Prostate gland (tissue), 2 donors: Measurements from ENCODE around the gene PTPRE. TPM values are rescaled to one million over a fixed set of nuclear protein-coding genes. Genes with fewer than 3 reads are reported as not detected.
A peak's percentile ranks its signal among the peaks of the same experiment; 100 is the strongest.

ENCODE experiments used
- DNase-seq: peaks from one replicate; pipeline ENCODE4 v3.0.0-alpha.2; 2019; ENCODE audit warnings: low spot score
- H3K27ac ChIP-seq, 2 donors: fragments of 200-600 bp; sonication (generic); 2 replicates each; pipeline ENCODE4 v1.5.1; 2017 to 2019
- H3K27me3 ChIP-seq: fragments of 200-600 bp; sonication (generic); replicated peaks from 2 replicates; pipeline ENCODE4 v1.5.1; 2019; ENCODE audit not compliant: insufficient read depth
- H3K36me3 ChIP-seq, 2 donors: fragments of 200-600 bp; sonication (generic); 1 replicate in 1 of 2; 2 replicates in 1 of 2; pipeline versions ENCODE4 v1.5.1 to v1.8.1; 2017 to 2019
- H3K4me1 ChIP-seq: fragments of 200-600 bp; sonication (generic); replicated peaks from 2 replicates; pipeline ENCODE4 v1.5.1; 2019
- H3K4me3 ChIP-seq, 2 donors: fragments of 200-600 bp; sonication (generic); 2 replicates each; pipeline ENCODE4 v1.5.1; 2017 to 2019
- H3K9me3 ChIP-seq: fragments of 200-600 bp; sonication (generic); 2 replicates; pipeline ENCODE4 v1.5.1; 2017
- POLR2A ChIP-seq: fragments of 450-650 bp; IDR thresholded peaks from one replicate; pipeline ENCODE4 v1.6.1; 2016; ENCODE audit warnings: antibody characterized with exemption, mild to moderate bottlenecking
- POLR2AphosphoS5 ChIP-seq: sonication (generic); formaldehyde crosslinking; IDR thresholded peaks from one replicate; pipeline ENCODE4 v1.6.1; 2017; ENCODE audit warnings: antibody characterized with exemption
- WGBS: methylation state at CpG from one replicate; pipeline ENCODE4 v1.1.5; 2018; 5-methylcytosine and 5-hydroxymethylcytosine counted together
- intact Hi-C: fragments of 100-400 bp; cut with DNase I; formaldehyde crosslinking; loops from one replicate; pipeline ENCODE4 v1.14.2; 2022
- total RNA-seq, 2 donors: library from RNA; depleted of rRNA; stranded (reverse); fragments of >200 nt; gene quantifications; one replicate each; pipeline ENCODE4 v1.1.0, GENCODE V29; 2016
- TF ChIP-seq, protein P1 (sequence below), 4 experiments: fragments of 200-600 bp in 2 of 4; fragments of 450-650 bp in 2 of 4; sonication (generic) in 2 of 4; IDR thresholded peaks; 1 replicate in 3 of 4; 2 replicates in 1 of 4; pipeline ENCODE4 v1.5.1; 2016 to 2019; ENCODE audit warnings: antibody characterized with exemption in 4 of 4, mild to moderate bottlenecking in 2 of 4, moderate library complexity in 2 of 4

Gene PTPRE
- total RNA-seq, 2 donors from 2014 or later: 4.5 to 14.3 TPM

DNA sequence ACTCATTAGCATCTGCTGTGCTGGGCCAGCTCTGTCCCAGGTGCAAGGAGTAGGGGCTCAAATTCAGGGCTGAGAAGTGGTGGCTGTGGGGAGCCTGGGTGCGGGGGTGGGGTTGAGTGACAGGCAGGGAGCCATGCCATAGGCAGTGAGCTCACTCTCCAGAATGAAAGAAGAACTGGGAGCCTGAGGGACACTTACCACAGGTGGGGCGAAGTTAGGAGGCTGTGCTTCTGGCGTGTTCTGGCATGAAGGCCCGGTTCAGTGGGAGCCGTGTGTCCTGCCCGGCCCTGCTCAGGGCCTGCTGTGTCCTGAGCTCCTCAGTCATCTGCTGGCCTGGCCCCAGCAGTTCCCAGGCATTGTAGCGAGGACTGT, 156.8 kb downstream of the PTPRE start:
- intact Hi-C loops: no loop called here
- Histone ChIP-seq H3K4me1 (no peaks in the 10 kb centered on the region), H3K27ac (peak overlapping the region in 1 of 2 donors; percentile 22), H3K27me3 (no peaks in the 10 kb centered on the region), H3K9me3 (no peaks in the 10 kb centered on the region), H3K36me3 (no peaks in the 10 kb centered on the region), H3K4me3 (no peak overlapping the region)
- peak; percentile 47 for DNase-seq
- no peak for TF ChIP-seq POLR2A
- no peak for TF ChIP-seq POLR2AphosphoS5
- TF ChIP-seq, protein P1, sequence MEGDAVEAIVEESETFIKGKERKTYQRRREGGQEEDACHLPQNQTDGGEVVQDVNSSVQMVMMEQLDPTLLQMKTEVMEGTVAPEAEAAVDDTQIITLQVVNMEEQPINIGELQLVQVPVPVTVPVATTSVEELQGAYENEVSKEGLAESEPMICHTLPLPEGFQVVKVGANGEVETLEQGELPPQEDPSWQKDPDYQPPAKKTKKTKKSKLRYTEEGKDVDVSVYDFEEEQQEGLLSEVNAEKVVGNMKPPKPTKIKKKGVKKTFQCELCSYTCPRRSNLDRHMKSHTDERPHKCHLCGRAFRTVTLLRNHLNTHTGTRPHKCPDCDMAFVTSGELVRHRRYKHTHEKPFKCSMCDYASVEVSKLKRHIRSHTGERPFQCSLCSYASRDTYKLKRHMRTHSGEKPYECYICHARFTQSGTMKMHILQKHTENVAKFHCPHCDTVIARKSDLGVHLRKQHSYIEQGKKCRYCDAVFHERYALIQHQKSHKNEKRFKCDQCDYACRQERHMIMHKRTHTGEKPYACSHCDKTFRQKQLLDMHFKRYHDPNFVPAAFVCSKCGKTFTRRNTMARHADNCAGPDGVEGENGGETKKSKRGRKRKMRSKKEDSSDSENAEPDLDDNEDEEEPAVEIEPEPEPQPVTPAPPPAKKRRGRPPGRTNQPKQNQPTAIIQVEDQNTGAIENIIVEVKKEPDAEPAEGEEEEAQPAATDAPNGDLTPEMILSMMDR (IDR thresholded peaks at IDR 0.05): no peak
- WGBS: 33% methylated on average over 7 of the region's 7 CpGs

DNA sequence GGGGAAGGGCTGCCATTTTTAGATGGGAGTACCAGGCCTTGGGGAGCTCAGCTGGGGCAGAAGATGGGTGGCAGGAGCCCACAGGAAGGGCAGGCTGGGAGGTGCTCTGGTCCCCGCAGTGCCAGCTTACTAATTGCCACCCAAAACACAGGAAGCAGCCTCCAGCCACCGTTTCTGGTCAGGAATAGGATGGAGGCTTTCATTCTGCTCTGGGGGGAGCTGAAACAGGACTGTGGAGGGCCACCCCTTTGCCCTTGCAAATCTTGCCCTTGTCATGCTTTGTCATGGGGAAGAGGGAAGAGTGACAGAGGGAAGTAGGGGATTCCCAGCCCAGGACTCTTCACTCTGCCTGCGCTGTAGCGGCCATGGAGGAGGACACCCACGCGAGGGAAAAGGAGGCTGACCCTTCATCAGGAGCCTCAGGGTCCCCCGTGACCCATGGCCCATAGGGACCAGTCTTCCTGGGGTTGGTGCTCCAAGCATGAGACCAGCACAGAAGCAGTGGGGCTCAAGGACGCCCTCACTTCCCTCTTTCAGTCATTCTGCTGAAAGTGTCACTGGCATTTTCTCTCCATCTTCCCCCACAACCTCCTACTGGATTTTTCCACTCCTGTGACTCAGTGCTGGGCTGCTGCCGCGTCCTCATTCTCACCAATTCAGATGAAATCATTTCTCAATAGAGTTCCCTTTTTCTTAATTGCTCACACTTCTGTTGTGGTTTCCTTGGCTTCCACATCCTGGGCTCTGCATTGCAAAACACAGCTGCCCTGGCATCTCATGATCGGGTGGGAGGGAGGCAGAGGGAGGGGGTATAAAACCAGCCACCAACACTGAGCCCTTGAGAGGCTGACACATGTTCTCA, 157.4 kb downstream of the PTPRE start:
- no peaks in the 10 kb centered on the region for H3K27me3 ChIP-seq
- no peaks in the 10 kb centered on the region for H3K36me3 ChIP-seq
- H3K9me3 ChIP-seq: no peaks in the 10 kb centered on the region
- peak overlapping the region in 1 of 2 donors; percentile 22 for H3K27ac ChIP-seq
- intact Hi-C loops: no loop called here
- TF ChIP-seq POLR2A (no peak), POLR2AphosphoS5 (no peak)
- TF ChIP-seq, protein P1 (IDR thresholded peaks at IDR 0.05): no peak
- no peaks in the 10 kb centered on the region for H3K4me1 ChIP-seq
- DNase-seq: no peak
- WGBS: 83% methylated on average over 11 of the region's 11 CpGs
- no peak overlapping the region for H3K4me3 ChIP-seq

DNA sequence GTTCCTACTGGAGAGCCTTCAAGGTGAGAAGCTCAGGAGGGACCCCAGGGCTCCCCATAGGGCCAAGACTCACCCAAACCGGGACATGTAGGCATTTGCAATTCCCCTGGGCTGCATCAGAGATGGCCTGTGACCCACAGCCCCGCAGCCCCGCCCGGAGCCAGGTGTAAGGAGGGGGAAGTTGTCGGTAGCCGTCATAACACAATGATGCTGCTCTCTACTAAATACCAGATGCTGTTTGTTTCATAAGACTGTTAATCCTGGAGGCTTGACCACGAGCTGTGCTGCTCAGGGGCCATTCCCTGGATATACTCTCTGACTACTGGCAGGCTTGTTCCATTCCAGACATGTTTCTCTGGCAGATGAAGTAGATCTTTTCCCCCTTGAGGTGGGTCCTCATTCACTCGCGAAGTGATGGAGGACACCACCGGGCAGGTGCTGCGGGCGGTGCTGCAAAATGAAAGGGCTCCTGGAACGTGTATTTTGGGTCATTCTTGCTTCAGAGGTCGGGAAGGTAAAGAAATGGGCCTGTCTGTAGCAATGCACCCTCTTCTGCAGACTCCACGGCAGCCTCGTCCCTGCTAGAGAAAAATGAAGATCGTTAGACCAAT, 158.2 kb downstream of the PTPRE start:
- no peaks in the 10 kb centered on the region for H3K36me3 ChIP-seq
- no peak overlapping the region for H3K27ac ChIP-seq
- H3K9me3 ChIP-seq: no peaks in the 10 kb centered on the region
- no peaks in the 10 kb centered on the region for H3K27me3 ChIP-seq
- H3K4me1 ChIP-seq: no peaks in the 10 kb centered on the region
- TF ChIP-seq POLR2AphosphoS5: no peak
- no peak for TF ChIP-seq POLR2A
- TF ChIP-seq, protein P1 (IDR thresholded peaks at IDR 0.05): no peak
- intact Hi-C loops: no loop called here
- WGBS: 80% methylated on average over 17 of the region's 17 CpGs
- DNase-seq: no peak
- no peak overlapping the region for H3K4me3 ChIP-seq

DNA sequence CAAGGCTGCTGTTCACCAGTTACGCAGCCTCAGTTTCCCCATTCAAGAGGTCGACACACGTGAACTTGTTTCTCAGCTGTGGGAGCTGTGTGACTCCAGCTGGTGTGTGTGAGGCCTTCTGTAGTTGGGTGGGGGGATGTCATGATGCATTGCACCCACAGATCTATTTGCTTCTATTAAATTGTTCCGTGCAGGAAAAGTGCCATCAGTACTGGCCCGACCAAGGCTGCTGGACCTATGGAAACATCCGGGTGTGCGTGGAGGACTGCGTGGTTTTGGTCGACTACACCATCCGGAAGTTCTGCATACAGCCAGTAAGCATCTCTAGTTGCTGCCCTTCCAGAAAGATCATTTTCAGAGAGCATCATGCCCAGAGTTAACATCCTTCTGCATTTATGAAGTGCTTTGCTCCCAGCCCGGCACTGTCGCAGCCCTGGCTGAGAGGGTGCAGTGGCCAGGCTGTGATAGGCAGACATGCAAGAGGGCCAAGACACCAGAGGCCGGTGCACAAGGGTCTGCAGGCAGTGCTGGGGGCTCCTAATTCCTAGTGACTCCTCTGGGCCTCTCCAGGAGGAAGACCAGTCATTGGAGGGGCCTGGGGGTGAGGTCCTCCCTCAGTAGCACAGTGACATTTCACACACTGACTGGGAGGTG, 159.1 kb downstream of the PTPRE start:
- H3K27me3 ChIP-seq: no peaks in the 10 kb centered on the region
- H3K9me3 ChIP-seq: no peaks in the 10 kb centered on the region
- DNase-seq: no peak
- TF ChIP-seq POLR2AphosphoS5 (no peak), POLR2A (no peak)
- TF ChIP-seq, protein P1 (IDR thresholded peaks at IDR 0.05): no peak
- WGBS: 92% methylated on average over 13 of the region's 13 CpGs
- H3K27ac ChIP-seq: no peak overlapping the region
- intact Hi-C loops: no loop called here
- no peak overlapping the region for H3K4me3 ChIP-seq
- no peaks in the 10 kb centered on the region for H3K4me1 ChIP-seq
- H3K36me3 ChIP-seq: peaks cover 0 to 8% of the 10 kb centered on the region in 2 donors
